Measurements from ENCODE around the gene MKLN1. TPM values are rescaled to one million over a fixed set of nuclear protein-coding genes. Genes with fewer than 3 reads are reported as not detected.
"Not testable (repeated sequence)": the region's sequence is repeated elsewhere in the genome, so short reads cannot be mapped to it uniquely, and the experiment has no call there.

Gene MKLN1
- polyA plus RNA-seq, 1 of the 3 experiments (the other 2 are of a cell fraction) = 11.0 TPM

- H3K27me3 ChIP-seq (ENCODE audit: insufficient read depth) = no peaks in the 10 kb centered on the region
- DNase-seq = peak; percentile 92
- CTCF ChIA-PET = interaction anchor here (0.6 to 15.5 kb wide), 48 partner anchors 9 to 616 kb away, joined by 3 to 291 read pairs (median 4); partner anchors contain the start of gene PODXL
- peak overlapping the region; percentile 2 to 41; a peak in 2 of 4 replicates for H3K27ac ChIP-seq (ENCODE audit: low read depth in 2 of 2, low read length in 1 of 2)
- H3K9ac ChIP-seq = no peak overlapping the region
- TF ChIP-seq MAX (IDR thresholded peaks at IDR 0.05; ENCODE audit: low read depth) (peak; percentile 58; the same call in 1 of the 2 replicates), EZH2phosphoT487 (IDR thresholded peaks at IDR 0.05; ENCODE audit: borderline replicate concordance, low read depth) (no peak), MXI1 (IDR thresholded peaks at IDR 0.05; ENCODE audit: low read depth, low read length) (0 out of 2 replicates have a peak, but pooled peaks have one; percentile 68), RAD21 (IDR thresholded peaks at IDR 0.05; ENCODE audit: low read length) (peak; percentile 89), RCOR1 (IDR thresholded peaks at IDR 0.05; ENCODE audit: low read length) (peak; percentile 66; the same call in 1 of the 2 replicates), PBX3 (IDR thresholded peaks at IDR 0.05) (no peak), SMC3 (IDR thresholded peaks at IDR 0.05; ENCODE audit: low read depth, low read length) (peak; percentile 73), TAF1 (IDR thresholded peaks at IDR 0.05; ENCODE audit: borderline replicate concordance, low read depth, low read length) (no peak), GABPA (IDR thresholded peaks at IDR 0.05; ENCODE audit: low read depth) (no peak), FOXJ3 (CRISPR knock-in tag; IDR thresholded peaks at IDR 0.05) (no peak), RXRA (IDR thresholded peaks at IDR 0.05; ENCODE audit: borderline replicate concordance, low read depth) (no peak), CTCF (IDR thresholded peaks at IDR 0.05) (peak; percentile 100), NRF1 (IDR thresholded peaks at IDR 0.05; ENCODE audit: low read depth, low read length) (no peak), FOSL2 (IDR thresholded peaks at IDR 0.05; ENCODE audit: borderline replicate concordance, low read depth) (no peak), IRF3 (IDR thresholded peaks at IDR 0.05; ENCODE audit: low read depth, low read length) (no peak), USF1 (IDR thresholded peaks at IDR 0.05; ENCODE audit: borderline replicate concordance, low read depth) (no peak), SIN3A (IDR thresholded peaks at IDR 0.05; ENCODE audit: borderline replicate concordance, low read depth, low read length) (peak; percentile 5; the same call in 1 of the 2 replicates), CHD2 (IDR thresholded peaks at IDR 0.05; ENCODE audit: low read length, partially characterized antibody) (peak; percentile 63)
- H2AFZ ChIP-seq (ENCODE audit: low read depth) = no peak overlapping the region
- POLR2A ChIA-PET = interaction anchor here (0.7 kb wide), 1 partner anchor 443 kb away, joined by 3 read pairs; no protein-coding TSS in a partner anchor
- no peaks in the 10 kb centered on the region for H3K9me3 ChIP-seq
- no peak overlapping the region for H3K4me2 ChIP-seq
- H3K4me3 ChIP-seq (ENCODE audit: low read depth in 2 of 2, low read length in 1 of 2) = peak overlapping the region in 1 of 2 experiments; percentile 21; a peak in 2 of 4 replicates
- peaks cover 10 to 34% of the 10 kb centered on the region in 2 experiments for H3K36me3 ChIP-seq (replicated peaks in 1 of 2; ENCODE audit: control insufficient read depth in 1 of 2, insufficient read depth in 2 of 2, low read length in 1 of 2)
- no peaks in the 10 kb centered on the region for H3K9me2 ChIP-seq
- H4K20me1 ChIP-seq (ENCODE audit: insufficient read depth) = peaks cover 95% of the 10 kb centered on the region
- peaks cover 4 to 7% of the 10 kb centered on the region in 2 experiments; a peak in 2 of 4 replicates for H3K4me1 ChIP-seq (ENCODE audit: control insufficient read depth in 1 of 2, insufficient read depth in 2 of 2, low read depth in 1 of 2, low read length in 1 of 2)
- WGBS (ENCODE audit: low lambda C conversion rate) = 41% methylated on average over 11 of the region's 11 CpGs
- peaks cover 98% of the 10 kb centered on the region for H3K79me2 ChIP-seq (ENCODE audit: insufficient read depth)
- peaks cover 71% of the 10 kb centered on the region for H3F3A ChIP-seq (replicated peaks; ENCODE audit: insufficient read depth)
Observed at GRCh38 chr7:131513245-131514061, 185.8 kb downstream of the MKLN1 start.

- H3K9me2 ChIP-seq; H3K4me1 ChIP-seq (ENCODE audit: control insufficient read depth in 1 of 2, insufficient read depth in 2 of 2, low read depth in 1 of 2, low read length in 1 of 2); H3K4me3 ChIP-seq (ENCODE audit: low read depth in 2 of 2, low read length in 1 of 2); H3K9me3 ChIP-seq; DNase-seq; H3K27me3 ChIP-seq (ENCODE audit: insufficient read depth); POLR2A ChIA-PET; H3K4me2 ChIP-seq; H3K9ac ChIP-seq; H2AFZ ChIP-seq (ENCODE audit: low read depth): not testable (repeated sequence)
- Histone ChIP-seq H4K20me1 (ENCODE audit: insufficient read depth) (peaks cover 99% of the 10 kb centered on the region), H3F3A (replicated peaks; ENCODE audit: insufficient read depth) (peaks cover 70% of the 10 kb centered on the region), H3K27ac (ENCODE audit: low read depth in 2 of 2, low read length in 1 of 2) (peak overlapping the region in 1 of 2 experiments; percentile 41; a peak in 2 of 4 replicates), H3K36me3 (replicated peaks in 1 of 2; ENCODE audit: control insufficient read depth in 1 of 2, insufficient read depth in 2 of 2, low read length in 1 of 2) (peaks cover 0 to 29% of the 10 kb centered on the region in 2 experiments), H3K79me2 (ENCODE audit: insufficient read depth) (peaks cover 100% of the 10 kb centered on the region)
- CTCF ChIA-PET = interaction anchor here (0.9 to 6.3 kb wide), 9 partner anchors 8 to 618 kb away, joined by 4 to 95 read pairs (median 6); partner anchors contain the start of gene PODXL
- WGBS (ENCODE audit: low lambda C conversion rate) = 95% methylated on average over 7 of the region's 7 CpGs
Observed at GRCh38 chr7:131515471-131515870, 187.8 kb downstream of the MKLN1 start.

Data from SK-N-SH (cell line).